OCI-LY3 (cell line): ENCODE data around the gene WHRN.

Source experiments
- H2AFZ ChIP-seq: fragments of 200-600, 300-600 bp; shearing (Covaris generic); 2 replicates; pipeline ENCODE4 v1.6.0; 2014; ENCODE audit warnings: antibody characterized with exemption, low read depth, low read length
- H3K27ac ChIP-seq: fragments of 200-600, 300-600 bp; sonication (generic); 2 replicates; pipeline ENCODE4 v1.5.1; 2014; ENCODE audit warnings: mild to moderate bottlenecking, low read length, moderate library complexity, mixed read lengths
- H3K27me3 ChIP-seq: fragments of 200-600, 300-600 bp; sonication (generic); 2 replicates; pipeline ENCODE4 v1.6.1; 2014; ENCODE audit warnings: low read depth, low read length, mixed read lengths
- H3K36me3 ChIP-seq: fragments of 200-600, 300-600 bp; sonication (generic); replicated peaks from 2 replicates; pipeline ENCODE3; 2014; ENCODE audit warnings: low read depth, low read length, mixed read lengths
- H3K4me1 ChIP-seq: fragments of 300-600, 200-600 bp; sonication (generic); 2 replicates; pipeline ENCODE4 v1.6.1; 2014; ENCODE audit warnings: low read length, mixed read lengths
- H3K4me2 ChIP-seq: fragments of 200-600, 300-600 bp; sonication (generic); 2 replicates; pipeline ENCODE4 v1.6.1; 2014; ENCODE audit warnings: low read length, mixed read lengths
- H3K4me3 ChIP-seq: fragments of 300-600, 200-600 bp; sonication (generic); 2 replicates; pipeline ENCODE4 v1.5.1; 2014; ENCODE audit warnings: antibody characterized with exemption, mild to moderate bottlenecking, low read length, moderate library complexity
- H3K79me2 ChIP-seq: fragments of 300-600, 200-600 bp; shearing (Covaris generic); 2 replicates; pipeline ENCODE4 v1.6.1; 2014; ENCODE audit warnings: mild to moderate bottlenecking, low read length, mixed read lengths
- H3K9ac ChIP-seq: fragments of 300-600, 200-600 bp; shearing (Covaris generic); 2 replicates; pipeline ENCODE4 v1.6.0; 2014; ENCODE audit warnings: mild to moderate bottlenecking, low read length, moderate library complexity
- H3K9me3 ChIP-seq: fragments of 200-600, 300-600 bp; shearing (Covaris generic); 2 replicates; pipeline ENCODE4 v1.6.1; 2014; ENCODE audit warnings: low read length, mixed read lengths; ENCODE audit not compliant: insufficient read depth
- H4K20me1 ChIP-seq: fragments of 200-600, 300-600 bp; sonication (generic); 2 replicates; pipeline ENCODE4 v1.6.1; 2016; ENCODE audit warnings: low read length, mixed read lengths; ENCODE audit not compliant: insufficient read depth
- EZH2phosphoT487 ChIP-seq: fragments of 200-600 bp; shearing (Covaris generic); IDR thresholded peaks from 2 replicates; pipeline ENCODE4 v1.6.1; 2018; ENCODE audit warnings: antibody characterized with exemption, mixed run types, low read depth
- TF ChIP-seq, protein P1 (sequence below): fragments of 200-600, 300-600 bp; sonication (generic); IDR thresholded peaks from 2 replicates; pipeline ENCODE4 v1.5.1; 2014; ENCODE audit warnings: antibody characterized with exemption, low read length, low read depth

WHRN gene

DNA sequence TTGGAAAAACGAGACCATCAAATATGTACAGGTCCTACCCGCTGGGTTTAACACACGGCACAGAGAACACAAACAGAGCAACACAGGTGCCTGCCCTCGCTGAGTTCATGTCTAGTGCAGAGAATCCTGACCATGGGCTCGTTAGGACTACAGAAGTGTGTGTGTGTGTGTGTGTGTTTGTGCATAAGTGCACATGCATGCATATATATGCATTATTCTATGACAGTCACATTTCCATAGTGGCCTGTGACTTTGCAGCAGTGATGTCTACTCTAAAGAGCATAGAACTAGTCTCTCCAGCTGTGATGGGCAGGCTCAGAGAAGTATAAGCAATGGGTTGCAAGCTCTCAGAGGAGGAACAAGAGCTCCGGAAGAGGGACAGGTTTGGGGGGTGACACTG, 147.9 kb downstream of the WHRN start:
- H3K9ac ChIP-seq: no peak overlapping the region
- no peak overlapping the region for H3K4me3 ChIP-seq
- no peaks in the 10 kb centered on the region for H3K9me3 ChIP-seq
- no peak overlapping the region for H2AFZ ChIP-seq
- no peak overlapping the region for H3K4me2 ChIP-seq
- H3K36me3 ChIP-seq: peaks cover 76% of the 10 kb centered on the region
- H4K20me1 ChIP-seq: no peaks in the 10 kb centered on the region
- H3K4me1 ChIP-seq: no peaks in the 10 kb centered on the region
- H3K79me2 ChIP-seq: peaks cover 13% of the 10 kb centered on the region
- TF ChIP-seq, protein P1, sequence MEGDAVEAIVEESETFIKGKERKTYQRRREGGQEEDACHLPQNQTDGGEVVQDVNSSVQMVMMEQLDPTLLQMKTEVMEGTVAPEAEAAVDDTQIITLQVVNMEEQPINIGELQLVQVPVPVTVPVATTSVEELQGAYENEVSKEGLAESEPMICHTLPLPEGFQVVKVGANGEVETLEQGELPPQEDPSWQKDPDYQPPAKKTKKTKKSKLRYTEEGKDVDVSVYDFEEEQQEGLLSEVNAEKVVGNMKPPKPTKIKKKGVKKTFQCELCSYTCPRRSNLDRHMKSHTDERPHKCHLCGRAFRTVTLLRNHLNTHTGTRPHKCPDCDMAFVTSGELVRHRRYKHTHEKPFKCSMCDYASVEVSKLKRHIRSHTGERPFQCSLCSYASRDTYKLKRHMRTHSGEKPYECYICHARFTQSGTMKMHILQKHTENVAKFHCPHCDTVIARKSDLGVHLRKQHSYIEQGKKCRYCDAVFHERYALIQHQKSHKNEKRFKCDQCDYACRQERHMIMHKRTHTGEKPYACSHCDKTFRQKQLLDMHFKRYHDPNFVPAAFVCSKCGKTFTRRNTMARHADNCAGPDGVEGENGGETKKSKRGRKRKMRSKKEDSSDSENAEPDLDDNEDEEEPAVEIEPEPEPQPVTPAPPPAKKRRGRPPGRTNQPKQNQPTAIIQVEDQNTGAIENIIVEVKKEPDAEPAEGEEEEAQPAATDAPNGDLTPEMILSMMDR: no peak
- TF ChIP-seq EZH2phosphoT487: no peak
- H3K27me3 ChIP-seq: no peaks in the 10 kb centered on the region
- H3K27ac ChIP-seq: no peak overlapping the region

- no peak overlapping the region for H3K4me2 ChIP-seq
- H3K9ac ChIP-seq: no peak overlapping the region
- no peaks in the 10 kb centered on the region for H3K27me3 ChIP-seq
- peaks cover 70% of the 10 kb centered on the region for H3K36me3 ChIP-seq
- H3K4me1 ChIP-seq: no peaks in the 10 kb centered on the region
- no peak overlapping the region for H2AFZ ChIP-seq
- H4K20me1 ChIP-seq: no peaks in the 10 kb centered on the region
- no peak overlapping the region for H3K4me3 ChIP-seq
- H3K79me2 ChIP-seq: peaks cover 12% of the 10 kb centered on the region
- H3K27ac ChIP-seq: no peak overlapping the region
- no peaks in the 10 kb centered on the region for H3K9me3 ChIP-seq
- TF ChIP-seq, protein P1: no peak
- no peak for TF ChIP-seq EZH2phosphoT487
Measured at GRCh38 chr9:114356792-114357191, 148.5 kb downstream of the WHRN start.

- no peaks in the 10 kb centered on the region for H3K27me3 ChIP-seq
- H2AFZ ChIP-seq: no peak overlapping the region
- peaks cover 9% of the 10 kb centered on the region for H3K79me2 ChIP-seq
- no peak for TF ChIP-seq EZH2phosphoT487
- TF ChIP-seq, protein P1: no peak
- H4K20me1 ChIP-seq: no peaks in the 10 kb centered on the region
- H3K4me2 ChIP-seq: no peak overlapping the region
- H3K9ac ChIP-seq: no peak overlapping the region
- peaks cover 4% of the 10 kb centered on the region; the same call in 1 of the 2 replicates for H3K4me1 ChIP-seq
- H3K4me3 ChIP-seq: no peak overlapping the region
- H3K36me3 ChIP-seq: peaks cover 64% of the 10 kb centered on the region
- H3K27ac ChIP-seq: no peak overlapping the region
- no peaks in the 10 kb centered on the region for H3K9me3 ChIP-seq
Measured at GRCh38 chr9:114355821-114356220, 149.5 kb downstream of the WHRN start.
